Tongue (tissue), 2 donors: ENCODE measurements around the gene TESMIN. TPM values are rescaled to one million over a fixed set of nuclear protein-coding genes. Genes with fewer than 3 reads are reported as not detected.
A peak's percentile ranks its signal among the peaks of the same experiment; 100 is the strongest.

ENCODE experiments used
- DNase-seq: peaks from one replicate; pipeline ENCODE4 v3.0.0-alpha.2; 2015
- total RNA-seq: library from RNA; depleted of rRNA; stranded (reverse); fragments of >200 nt; gene quantifications from one replicate; pipeline ENCODE4 v1.2.3, GENCODE V29; 2014

TESMIN gene
- total RNA-seq, 1 donor from 2014 or later: 0.10 TPM

DNA sequence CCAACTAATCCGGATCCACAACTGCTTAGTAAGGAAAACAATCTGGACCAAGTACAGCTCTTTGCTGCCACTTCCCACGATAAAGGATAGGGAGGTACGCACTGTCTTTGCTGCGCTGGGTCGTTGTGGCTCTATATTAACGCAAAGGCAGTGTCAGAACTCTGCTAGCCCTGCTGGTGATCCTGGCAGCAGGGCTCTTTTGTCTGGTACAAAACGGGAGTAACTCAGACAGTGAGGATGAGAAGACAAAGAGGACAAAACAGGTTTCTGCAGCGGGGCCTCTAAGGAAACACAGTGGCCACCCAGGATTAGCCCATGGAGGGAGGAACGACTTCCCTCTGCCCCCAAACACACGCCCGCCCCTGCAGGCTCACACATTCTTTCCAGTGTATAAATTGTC lies 40.9 kb downstream of the TESMIN start:
- DNase-seq: no peak

DNA sequence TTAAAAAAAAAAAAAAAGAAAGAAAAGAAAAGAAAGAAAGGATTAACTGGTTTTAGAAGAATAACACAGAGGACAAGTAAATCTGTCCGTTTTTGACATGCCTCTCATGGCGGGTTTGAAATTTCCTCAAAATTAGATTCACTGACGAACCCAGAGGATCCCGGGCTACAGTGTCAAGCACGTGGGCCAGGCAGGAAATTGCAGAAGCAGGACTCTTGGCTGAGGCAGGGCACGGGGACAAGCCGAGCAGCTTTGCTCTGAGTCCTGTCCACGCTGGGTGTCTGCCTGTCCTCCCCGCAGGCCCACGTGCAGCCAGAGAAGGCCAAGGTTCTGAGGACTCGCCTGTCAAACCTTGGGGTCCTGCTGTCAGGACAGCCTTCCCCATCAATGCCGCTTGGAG lies 42.3 kb downstream of the TESMIN start:
- DNase-seq: no peak

DNA sequence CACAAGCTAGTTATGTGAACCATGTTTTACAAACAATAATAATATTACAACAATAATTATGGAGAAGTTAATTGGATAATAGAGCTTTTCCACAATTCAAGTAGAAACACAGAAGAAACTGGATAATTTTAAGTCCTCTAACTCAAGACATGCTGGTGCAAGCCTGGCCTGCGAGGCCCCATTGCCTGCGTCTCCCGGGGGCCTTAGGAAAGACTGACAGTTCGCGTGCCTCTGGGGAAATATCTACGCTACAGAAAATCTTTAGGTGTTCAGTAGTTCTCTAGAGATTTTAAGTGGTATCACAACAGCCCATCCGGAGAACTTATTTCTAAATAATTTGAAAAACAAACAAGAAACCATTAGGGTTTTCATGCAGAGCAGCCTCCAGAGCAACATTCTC lies 43.8 kb downstream of the TESMIN start:
- DNase-seq: no peak

DNA sequence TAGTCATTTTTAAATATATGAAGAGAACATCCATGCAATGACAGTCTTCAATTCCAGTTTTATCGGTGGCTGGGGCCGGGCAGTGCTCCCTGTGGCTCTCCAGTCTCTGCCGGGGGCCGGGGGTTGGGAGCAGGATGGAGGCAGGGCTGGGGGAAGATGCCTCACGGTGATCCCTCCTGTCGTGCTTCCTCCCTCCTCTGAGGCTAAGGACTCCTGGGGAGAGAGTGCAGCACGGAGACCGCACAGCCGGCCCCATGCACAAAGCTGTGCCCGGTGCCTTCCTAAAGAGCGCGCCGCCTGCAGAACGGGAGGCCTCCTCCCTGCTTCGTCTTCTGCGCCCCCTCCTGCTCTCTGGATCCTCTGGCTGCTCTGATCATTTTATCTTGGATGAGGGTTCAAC lies 46.4 kb downstream of the TESMIN start:
- DNase-seq: no peak

DNA sequence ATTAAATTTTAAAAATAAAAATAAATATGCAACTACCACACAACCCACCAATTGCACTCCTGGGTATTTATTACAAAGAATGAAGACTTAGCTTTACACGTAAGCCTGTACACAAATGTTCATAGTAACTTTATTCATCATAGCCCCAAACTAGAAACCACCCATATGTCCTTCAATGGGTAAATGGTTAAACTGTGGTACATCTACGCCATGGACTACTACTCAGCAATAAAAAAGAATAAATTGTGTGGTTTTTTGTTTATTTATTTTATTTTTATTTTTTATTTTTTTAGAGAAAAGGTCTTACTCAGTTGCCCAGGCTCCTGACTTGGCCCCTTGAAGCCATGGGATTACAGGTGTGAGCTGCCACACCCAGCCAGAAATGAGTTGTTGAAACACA lies 52.3 kb downstream of the TESMIN start:
- no peak for DNase-seq

DNA sequence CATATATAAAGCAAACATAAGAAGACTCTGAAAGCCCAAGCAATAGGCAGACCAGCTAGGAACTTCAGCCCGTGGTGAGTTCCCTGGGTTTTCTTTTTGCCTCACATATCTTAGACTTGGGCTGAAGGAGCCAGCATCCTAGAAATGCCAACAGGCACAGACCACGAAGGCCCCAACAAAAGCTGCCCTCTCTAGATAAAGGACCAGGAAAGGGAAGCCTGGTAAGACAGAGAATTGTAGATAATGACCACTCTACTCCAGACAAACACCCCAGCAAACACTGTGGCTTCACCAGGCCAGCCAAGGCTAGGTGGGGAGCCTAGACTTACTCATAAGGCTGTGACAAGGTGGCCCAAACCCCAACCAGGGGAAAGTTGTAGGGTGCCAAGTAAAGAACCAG lies 55.8 kb downstream of the TESMIN start:
- no peak for DNase-seq

DNA sequence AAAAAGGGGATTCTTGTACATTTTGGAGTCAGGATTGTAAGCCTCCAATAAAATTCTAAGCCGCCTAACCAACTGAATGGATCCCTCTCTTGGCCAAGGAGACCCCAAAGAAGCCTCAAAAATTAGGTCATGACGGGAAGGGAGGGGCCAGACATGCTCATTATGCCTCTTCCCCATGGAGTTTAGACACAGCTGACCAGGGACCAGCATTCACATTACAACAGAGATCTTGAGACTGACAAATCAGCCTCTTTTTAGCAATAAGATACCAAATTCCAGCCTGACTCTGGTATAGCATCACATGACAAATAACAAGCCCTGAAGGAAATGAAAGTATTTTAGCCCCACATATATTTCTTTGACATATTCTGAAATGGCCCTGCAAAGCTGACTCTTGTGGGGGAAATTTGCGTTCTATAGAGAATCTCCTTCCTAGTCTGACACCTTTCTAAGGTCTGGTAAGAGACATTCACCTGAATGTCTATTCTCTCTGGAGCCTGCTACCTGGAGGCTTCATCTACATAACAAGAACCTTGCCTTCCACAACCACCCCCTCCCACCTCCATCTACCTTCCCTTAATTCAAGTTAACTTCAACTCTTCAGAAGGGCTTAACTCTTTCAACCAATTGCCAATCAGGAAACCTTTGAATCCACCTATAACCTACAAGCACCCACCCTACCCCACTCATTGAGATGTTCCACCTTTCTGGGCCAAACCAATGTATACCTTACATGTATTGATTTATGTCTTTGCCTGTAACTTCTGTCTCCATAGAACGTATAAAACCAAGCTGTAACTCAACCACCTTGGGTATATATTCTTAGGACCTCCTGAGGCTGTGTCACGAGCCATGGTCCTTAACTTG lies 56.7 kb downstream of the TESMIN start:
- no peak for DNase-seq

DNA sequence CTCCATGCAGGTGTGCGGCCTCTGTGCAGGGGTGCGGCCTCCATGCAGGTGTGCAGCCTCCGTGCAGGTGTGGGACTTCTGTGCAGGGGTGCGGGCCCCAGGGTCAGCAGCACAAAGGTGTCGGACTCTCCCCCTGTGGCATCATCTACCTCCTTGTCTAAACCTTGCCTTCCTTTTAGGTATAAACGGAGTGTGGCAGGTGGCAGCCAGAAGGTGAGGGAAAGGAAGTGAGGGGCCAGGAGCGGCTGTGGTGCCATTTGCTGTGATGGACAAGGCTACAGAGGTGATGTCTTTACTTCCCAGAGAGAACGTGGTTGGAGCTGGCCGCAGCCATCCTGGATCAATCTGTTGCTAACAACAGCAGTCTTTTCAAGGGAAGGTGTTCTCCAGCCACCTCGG lies 57.8 kb downstream of the TESMIN start:
- no peak for DNase-seq

DNA sequence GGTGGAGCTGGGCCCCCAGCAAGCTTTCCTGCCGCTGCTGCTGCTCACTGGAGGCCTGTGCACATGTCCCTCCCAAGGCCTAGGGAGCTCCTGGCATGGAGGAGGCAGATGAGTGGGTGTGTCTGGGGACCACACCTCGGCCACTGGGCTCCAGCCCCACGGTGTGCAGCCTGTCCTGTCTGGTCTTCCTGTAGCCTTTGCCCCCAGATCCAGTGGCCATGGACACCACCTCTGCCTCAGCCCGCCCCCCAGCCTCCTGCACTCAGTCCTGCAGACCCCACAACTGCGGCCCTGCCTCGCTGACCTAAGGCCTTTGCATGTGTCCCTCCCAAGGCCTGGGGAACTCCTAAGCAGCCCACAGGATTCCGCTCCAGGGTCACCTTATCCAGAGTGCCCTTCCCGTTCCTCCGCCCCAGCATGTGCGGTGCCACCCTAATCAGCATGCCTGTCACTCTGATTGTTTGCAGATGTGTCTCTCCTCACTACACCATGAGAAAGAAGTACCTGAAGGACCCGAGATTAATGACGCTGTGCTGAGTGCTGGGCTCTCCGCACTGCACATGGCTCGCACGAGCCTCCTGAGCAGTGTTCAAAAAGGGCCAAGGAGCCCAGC lies 58.3 kb downstream of the TESMIN start:
- DNase-seq: no peak

DNA sequence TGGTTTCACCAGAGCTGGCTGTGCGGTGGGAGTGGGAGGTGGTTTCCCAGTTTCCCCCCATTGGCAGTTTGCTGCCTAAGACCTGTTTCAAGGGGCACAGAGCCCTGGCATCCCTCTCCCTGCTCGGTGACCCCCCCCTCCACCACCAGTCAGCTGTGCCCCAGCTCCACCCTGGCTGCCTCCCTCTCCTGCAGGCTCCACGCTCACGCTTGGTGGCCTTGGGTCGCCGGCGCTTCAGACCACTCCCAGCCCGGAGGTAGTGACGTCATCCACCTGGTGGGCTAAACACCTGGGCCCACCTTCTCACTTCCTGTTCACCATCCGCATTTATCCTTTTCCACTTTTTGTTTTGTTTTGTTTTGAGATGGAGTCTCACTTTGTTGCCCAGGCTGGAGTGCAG lies 59.2 kb downstream of the TESMIN start:
- no peak for DNase-seq

DNA sequence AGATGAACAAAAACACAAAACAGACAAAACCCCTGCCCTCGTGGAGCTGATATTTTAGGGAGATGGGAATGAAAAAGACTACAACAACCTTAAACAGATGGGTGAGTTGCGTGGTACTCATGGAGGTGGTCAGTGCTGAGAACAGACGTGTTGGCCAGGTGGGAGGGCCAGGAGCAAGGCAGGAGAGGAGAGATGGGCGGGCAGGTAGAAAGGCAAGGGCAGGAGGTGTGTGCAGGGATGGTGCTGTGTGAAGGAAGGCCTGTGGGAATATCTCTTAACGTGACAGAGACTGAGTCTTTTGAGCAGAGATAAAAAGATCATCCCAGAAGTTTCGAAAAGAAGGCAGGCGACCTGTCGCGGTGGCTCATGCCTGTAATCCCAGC lies 59.9 kb downstream of the TESMIN start:
- DNase-seq: no peak

DNA sequence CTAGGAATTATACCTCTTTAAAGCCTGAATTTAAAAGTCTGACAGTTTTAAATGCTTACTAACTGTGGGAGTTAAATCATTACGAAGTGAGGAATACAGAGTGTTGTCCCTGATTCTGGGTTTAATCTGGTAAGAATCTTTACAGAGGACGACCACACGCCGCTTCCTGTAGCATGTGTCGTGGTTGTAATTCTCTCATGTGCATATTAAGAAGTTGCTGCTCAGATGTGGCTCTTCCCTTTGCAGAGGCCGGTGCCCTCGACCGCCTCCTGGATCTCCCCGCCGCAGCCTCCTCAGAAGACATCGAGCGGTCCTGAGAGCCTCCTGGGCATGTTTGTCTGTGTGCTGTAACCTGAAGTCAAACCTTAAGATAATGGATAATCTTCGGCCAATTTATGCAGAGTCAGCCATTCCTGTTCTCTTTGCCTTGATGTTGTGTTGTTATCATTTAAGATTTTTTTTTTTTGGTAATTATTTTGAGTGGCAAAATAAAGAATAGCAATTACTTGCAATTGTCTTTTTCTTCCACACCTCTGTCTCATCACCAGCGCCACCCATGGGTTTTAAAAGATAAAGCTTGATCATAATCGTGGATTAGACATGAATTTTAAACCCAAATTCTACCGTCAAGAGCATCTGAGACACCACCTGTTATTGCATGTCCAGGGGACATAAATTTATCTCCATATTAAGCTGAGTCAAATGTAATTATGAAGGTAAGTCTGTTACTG lies 60.5 kb downstream of the TESMIN start:
- no peak for DNase-seq

DNA sequence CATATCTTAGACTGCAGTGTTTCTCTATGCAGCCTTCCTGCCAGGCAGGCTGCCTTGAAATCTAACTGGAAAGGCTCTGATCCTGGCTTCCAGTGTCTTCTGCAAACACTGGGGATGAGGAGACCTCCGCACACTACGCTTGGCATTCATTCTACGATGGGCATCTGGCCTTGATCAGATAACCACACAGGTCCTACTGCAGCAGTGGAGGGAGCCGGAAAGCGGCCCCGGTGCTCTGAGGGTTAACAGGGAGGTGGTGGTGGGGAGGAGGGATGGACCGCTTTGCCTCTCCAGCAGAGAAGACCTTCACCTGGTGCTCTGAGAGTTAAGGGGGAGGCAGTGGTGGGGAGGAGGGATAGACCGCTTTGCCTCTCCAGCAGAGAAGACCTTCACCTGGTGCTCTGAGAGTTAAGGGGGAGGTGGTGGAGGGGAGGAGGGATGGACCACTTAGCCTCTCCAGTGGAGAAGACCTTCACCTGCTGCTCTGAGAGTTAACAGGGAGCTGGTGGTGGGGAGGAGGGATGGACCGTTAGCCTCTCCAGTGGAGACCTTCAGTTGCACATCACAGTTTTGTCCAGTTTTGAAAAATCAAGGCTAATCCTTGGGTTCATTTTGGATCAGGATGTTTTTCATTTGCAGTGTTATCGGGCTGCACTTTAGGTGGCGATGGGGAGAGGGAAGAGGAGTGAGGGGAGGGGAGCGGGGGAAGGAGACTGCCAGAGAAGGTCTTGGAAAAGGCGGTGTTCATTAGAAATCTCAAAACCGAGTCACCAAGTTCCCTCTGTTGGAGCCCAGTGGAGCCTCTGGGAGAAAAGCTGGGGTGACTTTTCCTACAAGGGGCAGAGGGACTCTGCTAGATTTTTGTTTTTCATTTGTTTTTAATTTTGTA lies 61.3 kb downstream of the TESMIN start:
- DNase-seq: no peak

DNA sequence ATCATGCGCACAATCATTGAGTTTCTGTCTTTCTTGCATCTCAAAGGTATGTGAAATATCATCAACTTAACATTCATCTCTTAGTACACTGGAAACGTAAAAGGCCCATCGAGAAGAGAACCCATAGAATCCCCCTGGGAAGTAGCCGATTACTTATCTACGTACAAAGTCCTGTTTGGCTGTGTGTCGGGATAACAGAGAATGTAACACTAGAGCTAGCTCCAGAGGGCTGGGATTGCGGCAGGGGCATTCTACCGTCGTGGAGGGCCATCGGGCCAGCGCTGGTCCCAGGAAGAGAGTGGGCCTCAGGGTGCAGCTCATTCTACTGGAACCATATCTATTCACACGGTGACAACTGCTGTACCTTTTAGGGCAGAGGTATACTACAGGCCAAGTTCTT lies 62.4 kb downstream of the TESMIN start:
- DNase-seq: no peak

DNA sequence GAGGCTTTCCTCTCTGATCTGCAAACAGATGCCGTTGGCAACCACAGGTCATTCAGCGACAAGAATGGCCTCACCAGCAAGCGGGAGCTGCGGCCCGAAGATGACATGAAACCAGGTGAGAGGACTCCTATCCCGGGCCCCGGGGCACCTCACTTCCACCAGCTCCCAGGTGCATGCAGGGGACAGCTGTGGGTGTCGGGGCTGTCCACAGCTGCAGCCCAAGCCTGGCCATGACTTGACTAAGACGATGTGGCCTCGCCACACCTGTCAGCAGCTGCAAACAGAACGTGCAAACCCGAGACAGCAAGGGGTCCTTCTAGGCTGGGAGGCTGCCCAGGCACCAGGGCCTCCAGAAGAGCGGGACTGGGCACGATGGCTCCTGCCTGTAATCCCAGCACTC lies 63.3 kb downstream of the TESMIN start:
- DNase-seq: no peak

DNA sequence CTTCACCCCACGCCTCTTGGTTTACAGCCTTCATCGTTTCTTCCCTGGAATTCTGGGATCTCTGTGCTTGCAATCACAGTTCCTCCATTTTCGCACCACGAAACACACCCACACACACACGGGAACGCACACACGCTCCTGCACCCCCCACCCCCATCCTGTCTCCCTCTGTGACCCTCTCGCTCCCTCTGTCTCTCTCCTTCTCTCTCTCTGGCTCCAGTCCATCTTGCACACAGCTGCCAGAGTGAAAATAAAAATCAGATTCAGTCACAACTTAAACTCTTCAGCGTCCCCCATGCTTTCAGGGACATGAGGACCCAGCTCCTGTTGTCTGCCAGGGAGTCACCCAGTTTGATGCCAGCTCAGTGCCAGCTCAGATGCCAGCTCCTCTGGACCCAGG lies 64.0 kb downstream of the TESMIN start:
- peak; percentile 24 for DNase-seq

DNA sequence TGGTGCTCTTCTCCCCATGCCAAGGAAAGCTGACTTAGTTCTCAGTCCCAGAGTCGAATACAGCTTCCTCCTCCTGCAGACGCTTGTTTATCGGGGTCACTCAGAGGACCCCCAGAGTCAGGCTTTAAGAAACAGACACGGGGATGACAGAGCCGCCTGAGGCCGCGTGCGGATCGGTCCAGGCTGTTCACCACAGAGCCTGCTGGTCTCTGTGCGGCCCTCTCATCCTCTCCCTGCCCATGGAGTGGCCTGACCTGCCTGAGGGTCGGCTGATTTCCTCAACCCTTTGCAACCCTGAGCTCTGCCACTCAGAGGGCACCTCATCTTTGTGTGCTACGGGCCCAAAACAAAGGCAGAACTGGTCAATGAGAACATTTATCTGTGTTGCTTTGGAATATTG lies 64.8 kb downstream of the TESMIN start:
- DNase-seq: no peak

DNA sequence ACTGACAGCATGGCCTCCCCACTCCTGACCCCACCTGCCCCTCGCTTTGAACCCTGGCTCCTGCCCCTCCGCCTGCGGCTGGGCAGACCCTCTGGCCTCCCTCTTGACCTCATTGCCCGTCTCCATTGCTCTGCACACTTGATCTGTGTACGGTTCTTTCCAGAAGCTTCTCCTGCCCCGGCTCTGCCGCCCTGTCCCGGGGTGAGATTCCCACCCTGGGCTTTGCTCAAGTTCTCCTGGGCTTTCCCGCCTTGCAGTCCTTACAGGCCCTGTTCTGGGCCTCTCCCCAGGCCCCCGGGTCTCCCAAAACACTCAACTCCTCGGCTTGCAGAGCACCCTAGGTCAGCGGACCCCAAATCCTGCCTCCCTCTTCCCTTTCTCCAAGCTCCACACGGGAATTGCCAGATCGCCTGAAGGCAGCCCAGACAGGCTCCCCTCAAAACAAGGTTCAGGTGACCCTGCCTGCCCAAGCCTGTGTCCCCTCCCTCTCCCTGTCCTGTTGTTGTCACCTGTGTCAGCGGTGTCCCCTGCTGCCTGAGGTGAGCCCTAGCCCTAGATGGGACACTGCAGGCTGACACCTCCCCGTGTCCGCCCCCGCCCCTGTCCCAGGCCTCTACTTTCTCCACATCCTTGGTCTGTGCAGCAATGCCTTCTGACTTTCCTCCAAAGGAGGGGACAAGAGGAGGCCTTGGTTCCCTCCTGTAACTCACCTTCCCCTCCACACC lies 65.5 kb downstream of the TESMIN start:
- DNase-seq: no peak

DNA sequence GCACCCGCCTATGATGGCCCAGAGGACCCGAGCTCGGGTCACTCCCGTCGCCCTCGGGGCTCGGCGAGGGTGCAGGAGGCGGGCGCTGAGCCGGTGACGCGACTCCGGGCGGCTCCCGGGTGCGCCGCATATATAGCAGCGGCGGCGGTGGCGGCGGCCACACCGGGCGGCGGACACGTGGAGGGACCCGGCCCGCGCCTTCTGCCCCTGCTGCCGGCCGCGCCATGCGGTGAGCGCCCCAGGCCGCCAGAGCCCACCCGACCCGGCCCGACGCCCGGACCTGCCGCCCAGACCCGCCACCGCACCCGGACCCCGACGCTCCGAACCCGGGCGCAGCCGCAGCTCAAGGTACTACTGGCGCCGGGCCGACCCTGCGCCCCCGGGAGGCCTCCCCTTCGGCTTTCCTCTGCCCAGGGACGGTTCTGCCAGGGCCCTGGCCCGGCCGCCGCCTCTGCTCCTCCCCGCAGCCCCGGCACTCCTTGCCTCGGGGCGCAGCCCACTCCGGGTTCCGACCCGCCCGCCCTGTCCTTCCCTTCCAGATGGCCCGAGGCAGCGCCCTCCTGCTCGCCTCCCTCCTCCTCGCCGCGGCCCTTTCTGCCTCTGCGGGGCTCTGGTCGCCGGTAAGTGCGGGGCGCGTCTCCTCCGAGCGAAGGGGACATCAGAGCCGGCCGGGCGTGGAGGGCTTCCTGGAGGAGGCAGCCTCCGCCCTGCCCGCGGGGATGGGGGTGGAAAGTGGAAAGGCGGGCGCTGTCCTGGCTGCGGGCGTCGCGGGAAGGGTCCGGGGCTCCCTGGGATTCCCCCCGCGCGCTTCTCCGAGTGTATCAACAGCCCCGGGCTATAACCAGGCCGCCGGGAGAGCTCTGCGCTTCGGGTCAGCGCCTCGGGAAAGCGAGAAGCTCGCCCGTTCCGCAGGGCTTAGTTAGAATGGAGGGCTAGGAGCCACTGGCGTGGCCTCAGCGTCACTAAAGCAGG lies 66.6 kb downstream of the TESMIN start, which contains the start of gene GAL:
Gene GAL, plus strand, starts transcription at position 160 of the 972 bp plus-strand sequence. Its CDS starts 380 bp downstream, at position 540.
- DNase-seq: no peak
